Measurements from ENCODE around the gene SYP.
A peak's percentile ranks its signal among the peaks of the same experiment; 100 is the strongest.

DNA sequence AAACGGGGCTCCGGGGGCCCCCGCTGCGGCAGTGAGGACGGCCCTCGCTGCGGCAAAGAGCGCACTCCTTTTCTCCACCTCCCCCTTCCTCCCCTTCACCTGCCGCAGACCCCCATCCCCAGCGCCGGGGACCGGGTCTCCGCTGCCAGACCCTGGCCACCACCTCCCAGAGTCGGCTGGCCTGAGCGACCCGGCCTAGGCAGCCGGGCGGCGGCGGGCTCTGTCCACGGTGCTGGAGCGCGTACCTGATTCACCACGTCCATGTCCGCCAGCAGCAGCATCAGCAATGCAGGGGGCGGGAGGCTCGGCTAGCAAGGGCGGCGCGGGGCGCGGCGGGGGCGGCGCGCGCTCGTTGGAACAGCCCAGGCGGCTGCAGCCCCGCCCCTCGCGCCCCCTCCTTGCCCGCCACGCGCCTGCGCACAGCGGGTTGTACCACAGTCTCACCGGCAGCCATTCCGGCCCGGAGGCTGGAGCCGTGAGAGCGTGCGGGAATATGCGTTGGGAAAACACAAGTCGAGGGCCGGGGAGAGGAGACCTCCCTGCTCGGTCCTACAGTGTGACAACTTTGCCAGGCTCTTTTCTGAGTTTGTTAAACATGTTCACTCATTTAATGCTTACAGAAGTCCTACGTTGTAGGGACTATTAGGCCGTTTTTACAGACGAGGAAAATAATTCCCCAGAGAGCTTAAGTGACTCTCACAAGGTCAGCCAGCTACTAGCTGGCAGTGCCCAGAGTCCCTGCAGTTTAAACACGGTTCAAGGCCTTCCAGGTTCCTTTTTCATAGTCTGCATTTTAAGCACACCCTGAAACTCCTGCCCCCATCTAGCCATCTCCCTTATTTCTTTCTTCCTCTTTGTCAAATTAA is at the start of gene SYP:
- TF ChIP-seq CTCF (IDR thresholded peaks at IDR 0.05; ENCODE audit: extremely low read depth in 1 of 2, insufficient read depth in 1 of 2, low read depth in 1 of 2, low read length in 2 of 2) (no peak), MYC (IDR thresholded peaks at IDR 0.05; ENCODE audit: low read depth, low read length) (no peak), EZH2 (IDR thresholded peaks at IDR 0.05; ENCODE audit: borderline replicate concordance, low read depth, low read length, severe bottlenecking) (no peak), POLR2A (IDR thresholded peaks at IDR 0.05; ENCODE audit: low read depth, low read length) (peak; percentile 85), POLR2AphosphoS5 (IDR thresholded peaks at IDR 0.05; ENCODE audit: insufficient read depth, low read depth, low read length) (peak; percentile 72)
